Putamen (tissue), 1 donor: ENCODE measurements around the gene SGMS1.
"Not testable (repeated sequence)": the region's sequence is repeated elsewhere in the genome, so short reads cannot be mapped to it uniquely, and the experiment has no call there.

ENCODE experiments used
- DNase-seq: peaks from one replicate; pipeline ENCODE4 v3.0.0-alpha.2; 2016; ENCODE audit warnings: low spot score

Gene SGMS1

GRCh38 chr10:50470345-50470744 lies 153.4 kb downstream of the SGMS1 start:
- DNase-seq, result no peak

- no peak for DNase-seq
Observed at GRCh38 chr10:50469778-50470193, 154.0 kb downstream of the SGMS1 start.

- no peak for DNase-seq
Observed at GRCh38 chr10:50469288-50469687, 154.5 kb downstream of the SGMS1 start.

- DNase-seq, result no peak
Observed at GRCh38 chr10:50467209-50467608, 156.5 kb downstream of the SGMS1 start.

- DNase-seq, result peak; percentile 10
Observed at GRCh38 chr10:50464004-50464409, 159.7 kb downstream of the SGMS1 start.

- DNase-seq, result no peak
Observed at GRCh38 chr10:50461834-50462233, 161.9 kb downstream of the SGMS1 start.

- no peak for DNase-seq
Observed at GRCh38 chr10:50461123-50461522, 162.6 kb downstream of the SGMS1 start.

GRCh38 chr10:50456719-50457118 lies 167.0 kb downstream of the SGMS1 start:
- no peak for DNase-seq

- no peak for DNase-seq
Observed at GRCh38 chr10:50453940-50454339, 169.8 kb downstream of the SGMS1 start.

GRCh38 chr10:50452603-50453002 lies 171.2 kb downstream of the SGMS1 start:
- DNase-seq, result no peak

GRCh38 chr10:50447691-50448090 lies 176.1 kb downstream of the SGMS1 start:
- DNase-seq, result no peak

- not testable (repeated sequence) for DNase-seq
Observed at GRCh38 chr10:50445777-50446176, 178.0 kb downstream of the SGMS1 start.

- no peak for DNase-seq
Observed at GRCh38 chr10:50440489-50440888, 183.3 kb downstream of the SGMS1 start.

GRCh38 chr10:50439806-50440205 lies 183.9 kb downstream of the SGMS1 start:
- DNase-seq, result no peak

- no peak for DNase-seq
Observed at GRCh38 chr10:50439187-50439586, 184.6 kb downstream of the SGMS1 start.

- DNase-seq, result no peak
Observed at GRCh38 chr10:50438049-50438936, 185.5 kb downstream of the SGMS1 start.

GRCh38 chr10:50437248-50437647 lies 186.5 kb downstream of the SGMS1 start:
- DNase-seq, result no peak

- no peak for DNase-seq
Observed at GRCh38 chr10:50436805-50437204, 187.0 kb downstream of the SGMS1 start.

- DNase-seq, result no peak
Observed at GRCh38 chr10:50432211-50433009, 191.3 kb downstream of the SGMS1 start.

GRCh38 chr10:50431791-50432190 lies 192.0 kb downstream of the SGMS1 start:
- DNase-seq, result no peak

GRCh38 chr10:50431133-50431532 lies 192.6 kb downstream of the SGMS1 start:
- peak; percentile 43 for DNase-seq

GRCh38 chr10:50426485-50426884 lies 197.3 kb downstream of the SGMS1 start:
- no peak for DNase-seq

- DNase-seq, result not testable (repeated sequence)
Observed at GRCh38 chr10:50425215-50425614, 198.5 kb downstream of the SGMS1 start.
